M059J (cell line): ENCODE results near the gene DHRS9. TPM values are rescaled to one million over a fixed set of nuclear protein-coding genes. Genes with fewer than 3 reads are reported as not detected.

Experiments used
- DNase-seq: peaks from one replicate; pipeline ENCODE4 v3.0.0-alpha.2; 2012; ENCODE audit warnings: low read depth
- total RNA-seq: library from RNA; depleted of rRNA; stranded (reverse); fragments of >200 nt; shearing (Covaris generic); gene quantifications from 2 replicates; pipeline ENCODE4 v1.2.3, GENCODE V29; 2014

DHRS9 gene
- total RNA-seq, 1 experiment from 2014 or later: not detected

- no peak for DNase-seq
Measured at GRCh38 chr2:169065864-169066517, 3.4 kb upstream of the DHRS9 start.

GRCh38 chr2:169066897-169067296 lies 2.5 kb upstream of the DHRS9 start:
- no peak for DNase-seq

- DNase-seq: no peak
Measured at GRCh38 chr2:169069833-169070232, 470 bp downstream of the DHRS9 start.

- DNase-seq: peak; percentile 55
Measured at GRCh38 chr2:169071455-169071854, 2.1 kb downstream of the DHRS9 start.

GRCh38 chr2:169072163-169072925 lies 3.0 kb downstream of the DHRS9 start:
- no peak for DNase-seq

- DNase-seq: peak; percentile 52
Measured at GRCh38 chr2:169073211-169073962, 4.0 kb downstream of the DHRS9 start.

- DNase-seq: peak; percentile 54
Measured at GRCh38 chr2:169073963-169074751, 4.8 kb downstream of the DHRS9 start.

- peak; percentile 12 for DNase-seq
Measured at GRCh38 chr2:169077674-169078240, 8.4 kb downstream of the DHRS9 start.

- peak; percentile 64 for DNase-seq
Measured at GRCh38 chr2:169080250-169081069, 11.1 kb downstream of the DHRS9 start.

- DNase-seq: no peak
Measured at GRCh38 chr2:169081551-169081950, 12.2 kb downstream of the DHRS9 start.

GRCh38 chr2:169082995-169083394 lies 13.6 kb downstream of the DHRS9 start:
- DNase-seq: no peak

- peak; percentile 79 for DNase-seq
Measured at GRCh38 chr2:169086893-169087467, 17.6 kb downstream of the DHRS9 start.

- no peak for DNase-seq
Measured at GRCh38 chr2:169087757-169088379, 18.5 kb downstream of the DHRS9 start.

- DNase-seq: no peak
Measured at GRCh38 chr2:169089182-169089581, 19.8 kb downstream of the DHRS9 start.

- DNase-seq: no peak
Measured at GRCh38 chr2:169090133-169090820, 20.9 kb downstream of the DHRS9 start.

GRCh38 chr2:169091256-169091655 lies 21.9 kb downstream of the DHRS9 start:
- no peak for DNase-seq

GRCh38 chr2:169091761-169092519 lies 22.6 kb downstream of the DHRS9 start:
- DNase-seq: peak; percentile 64

- peak; percentile 18 for DNase-seq
Measured at GRCh38 chr2:169093535-169093934, 24.2 kb downstream of the DHRS9 start.
